ENCODE results near the gene LZTS2.

DNA sequence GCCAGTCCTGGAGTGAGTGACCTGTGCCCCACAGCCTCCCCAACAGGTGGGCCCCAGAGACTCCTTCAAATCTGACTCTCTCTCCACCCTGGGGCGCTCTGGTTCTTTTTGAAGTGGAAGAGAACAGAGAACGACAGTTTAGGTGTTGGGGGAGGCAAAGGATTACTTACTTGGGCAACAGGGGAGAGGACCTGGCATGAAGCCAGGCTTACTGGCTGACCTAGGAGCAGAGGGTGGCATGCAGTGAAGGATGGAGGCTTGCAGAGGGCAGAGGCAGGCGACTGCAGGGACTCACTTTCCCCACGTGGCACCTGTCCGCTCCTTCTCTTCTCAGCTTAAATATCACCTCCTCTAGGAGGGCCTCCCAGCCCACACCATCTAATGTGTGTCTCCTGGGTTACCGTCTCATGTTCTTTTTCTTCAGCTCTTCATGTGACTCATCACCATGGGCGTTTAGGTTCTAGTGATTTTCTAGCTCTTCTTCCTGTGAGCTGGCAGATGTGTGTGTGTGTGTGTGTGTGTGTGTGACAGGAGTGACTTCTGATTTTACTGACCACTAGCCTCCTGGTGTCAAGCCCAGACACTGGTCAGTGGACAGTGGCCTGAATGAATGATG lies 15.5 kb downstream of the LZTS2 start:
- TF ChIP-seq, protein P1, sequence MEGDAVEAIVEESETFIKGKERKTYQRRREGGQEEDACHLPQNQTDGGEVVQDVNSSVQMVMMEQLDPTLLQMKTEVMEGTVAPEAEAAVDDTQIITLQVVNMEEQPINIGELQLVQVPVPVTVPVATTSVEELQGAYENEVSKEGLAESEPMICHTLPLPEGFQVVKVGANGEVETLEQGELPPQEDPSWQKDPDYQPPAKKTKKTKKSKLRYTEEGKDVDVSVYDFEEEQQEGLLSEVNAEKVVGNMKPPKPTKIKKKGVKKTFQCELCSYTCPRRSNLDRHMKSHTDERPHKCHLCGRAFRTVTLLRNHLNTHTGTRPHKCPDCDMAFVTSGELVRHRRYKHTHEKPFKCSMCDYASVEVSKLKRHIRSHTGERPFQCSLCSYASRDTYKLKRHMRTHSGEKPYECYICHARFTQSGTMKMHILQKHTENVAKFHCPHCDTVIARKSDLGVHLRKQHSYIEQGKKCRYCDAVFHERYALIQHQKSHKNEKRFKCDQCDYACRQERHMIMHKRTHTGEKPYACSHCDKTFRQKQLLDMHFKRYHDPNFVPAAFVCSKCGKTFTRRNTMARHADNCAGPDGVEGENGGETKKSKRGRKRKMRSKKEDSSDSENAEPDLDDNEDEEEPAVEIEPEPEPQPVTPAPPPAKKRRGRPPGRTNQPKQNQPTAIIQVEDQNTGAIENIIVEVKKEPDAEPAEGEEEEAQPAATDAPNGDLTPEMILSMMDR (conservative IDR thresholded peaks at IDR 0.05; ENCODE audit: low read depth, low read length), result peak; percentile 0; the same call in 1 of the 2 replicates
- no peak for TF ChIP-seq MXI1 (IDR thresholded peaks at IDR 0.05; ENCODE audit: borderline replicate concordance, low read depth, low read length)
- TF ChIP-seq POLR2A (IDR thresholded peaks at IDR 0.05; ENCODE audit: low read depth, low read length), result no peak

Data from IMR-90 (cell line).